Uterus (tissue), 4 donors: Measurements from ENCODE around the gene MTX1. TPM values are rescaled to one million over a fixed set of nuclear protein-coding genes. Genes with fewer than 3 reads are reported as not detected.
"Not testable (repeated sequence)": the region's sequence is repeated elsewhere in the genome, so short reads cannot be mapped to it uniquely, and the experiment has no call there.

ENCODE experiments used
- DNase-seq, 2 donors: peaks; one replicate each; pipeline ENCODE4 v3.0.0-alpha.2; 2019 to 2020
- H3K27ac ChIP-seq, 2 donors: fragments of 200-600 bp; sonication (generic); 1 replicate in 1 of 2; 2 replicates in 1 of 2; pipeline ENCODE4 v1.5.1; 2016 to 2018
- H3K27me3 ChIP-seq, 2 donors: fragments of 200-600 bp; sonication (generic); one replicate each; pipeline ENCODE4 v1.5.1; 2018 to 2019; ENCODE audit warnings: control low read depth in 1 of 2
- H3K36me3 ChIP-seq, 2 donors: fragments of 200-600 bp; sonication (generic); one replicate each; pipeline ENCODE4 v1.5.1; 2019; ENCODE audit warnings: control low read depth in 1 of 2
- H3K4me1 ChIP-seq, 2 donors: fragments of 200-600 bp; sonication (generic); one replicate each; pipeline ENCODE4 v1.5.1; 2018 to 2019; ENCODE audit warnings: control low read depth in 1 of 2
- H3K4me3 ChIP-seq, 2 donors: fragments of 200-600 bp; sonication (generic); 1 replicate in 1 of 2; 2 replicates in 1 of 2; pipeline ENCODE4 v1.5.1; 2018 to 2019; ENCODE audit warnings: mild to moderate bottlenecking in 1 of 2
- H3K9me3 ChIP-seq, 2 donors: fragments of 200-600 bp; sonication (generic); one replicate each; pipeline ENCODE4 v1.5.1; 2019; ENCODE audit warnings: control low read depth in 1 of 2
- POLR2A ChIP-seq, 2 donors: fragments of 450-650 bp; IDR thresholded peaks; one replicate each; pipeline ENCODE4 v1.6.1; 2016; ENCODE audit warnings: antibody characterized with exemption in 2 of 2, mild to moderate bottlenecking in 1 of 2, moderate library complexity in 1 of 2
- intact Hi-C: fragments of 100-400 bp; cut with DNase I; formaldehyde crosslinking; loops from one replicate; pipeline ENCODE4 v1.15.1; 2023; ENCODE audit warnings: low total_unique reads
- total RNA-seq, 4 donors: library from RNA; depleted of rRNA in 3 of 4; stranded (reverse); fragments of >200 nt in 3 of 4; gene quantifications; one replicate each; pipeline versions ENCODE4 v1.1.0 to v1.2.4, GENCODE V29; 2014 to 2023
- TF ChIP-seq, protein P1 (sequence below), 4 experiments: fragments of 200-600 bp in 2 of 4; fragments of 450-650 bp in 2 of 4; sonication (generic) in 2 of 4; IDR thresholded peaks; one replicate each; pipeline ENCODE4 v1.5.1; 2016 to 2019; ENCODE audit warnings: antibody characterized with exemption in 4 of 4, mild to moderate bottlenecking in 2 of 4, moderate library complexity in 1 of 4
- donor health status: DM: yes; HTN: yes; CAD: no.

MTX1 gene
- 10 to 100 TPM in 3 of 4 donors, 1 to 10 TPM in 1; 9.7 to 62.4 (median 26.0) TPM for total RNA-seq

- Histone ChIP-seq H3K4me1 (no peaks in the 10 kb centered on the region), H3K4me3 (peak within 1 kb of the TSS; percentile 62 to 76), H3K27me3 (no peaks in the 10 kb centered on the region), H3K36me3 (no peaks in the 10 kb centered on the region), H3K27ac (peak within 1 kb of the TSS; percentile 99), H3K9me3 (no peaks in the 10 kb centered on the region)
- intact Hi-C loops = no loop called here
- TF ChIP-seq, protein P1, sequence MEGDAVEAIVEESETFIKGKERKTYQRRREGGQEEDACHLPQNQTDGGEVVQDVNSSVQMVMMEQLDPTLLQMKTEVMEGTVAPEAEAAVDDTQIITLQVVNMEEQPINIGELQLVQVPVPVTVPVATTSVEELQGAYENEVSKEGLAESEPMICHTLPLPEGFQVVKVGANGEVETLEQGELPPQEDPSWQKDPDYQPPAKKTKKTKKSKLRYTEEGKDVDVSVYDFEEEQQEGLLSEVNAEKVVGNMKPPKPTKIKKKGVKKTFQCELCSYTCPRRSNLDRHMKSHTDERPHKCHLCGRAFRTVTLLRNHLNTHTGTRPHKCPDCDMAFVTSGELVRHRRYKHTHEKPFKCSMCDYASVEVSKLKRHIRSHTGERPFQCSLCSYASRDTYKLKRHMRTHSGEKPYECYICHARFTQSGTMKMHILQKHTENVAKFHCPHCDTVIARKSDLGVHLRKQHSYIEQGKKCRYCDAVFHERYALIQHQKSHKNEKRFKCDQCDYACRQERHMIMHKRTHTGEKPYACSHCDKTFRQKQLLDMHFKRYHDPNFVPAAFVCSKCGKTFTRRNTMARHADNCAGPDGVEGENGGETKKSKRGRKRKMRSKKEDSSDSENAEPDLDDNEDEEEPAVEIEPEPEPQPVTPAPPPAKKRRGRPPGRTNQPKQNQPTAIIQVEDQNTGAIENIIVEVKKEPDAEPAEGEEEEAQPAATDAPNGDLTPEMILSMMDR (IDR thresholded peaks at IDR 0.05) = no peak
- peak; percentile 27 to 79 for TF ChIP-seq POLR2A (IDR thresholded peaks at IDR 0.05)
- DNase-seq = peak; percentile 93 to 96
Measured at GRCh38 chr1:155208541-155209311, at the start of gene MTX1. Gene MTX1 (plus strand): TSS chr1:155208695. CDS start chr1:155208805, 110 bp downstream.

GRCh38 chr1:155158991-155159390 is 49.5 kb upstream of the MTX1 start:
- no peaks in the 10 kb centered on the region for H3K9me3 ChIP-seq
- DNase-seq = no peak
- intact Hi-C loops = no loop called here
- H3K27ac ChIP-seq = no peak overlapping the region
- H3K4me1 ChIP-seq = no peaks in the 10 kb centered on the region
- no peaks in the 10 kb centered on the region for H3K36me3 ChIP-seq
- H3K4me3 ChIP-seq = no peak overlapping the region
- H3K27me3 ChIP-seq = no peaks in the 10 kb centered on the region
- TF ChIP-seq POLR2A (IDR thresholded peaks at IDR 0.05) = no peak

DNA sequence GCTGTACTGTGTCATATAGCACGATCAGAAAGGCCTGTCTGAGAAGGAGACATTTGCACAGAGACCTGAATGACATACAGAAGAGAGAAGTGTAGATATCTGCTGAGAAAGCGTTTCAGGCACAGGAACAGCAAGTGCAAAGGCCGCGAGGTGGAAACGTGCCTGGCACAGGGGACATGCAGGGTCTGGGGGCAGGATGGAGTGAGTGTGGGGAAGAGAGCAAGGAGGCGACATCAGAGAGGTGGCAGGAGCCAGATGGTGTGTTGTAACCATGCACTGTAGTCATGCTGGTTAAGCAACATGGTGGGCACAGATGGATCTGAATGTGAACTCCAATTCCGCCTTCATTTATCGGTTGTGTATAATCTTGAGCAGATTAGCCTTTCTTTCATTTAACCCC is 48.4 kb upstream of the MTX1 start:
- TF ChIP-seq, protein P1 (IDR thresholded peaks at IDR 0.05) = no peak
- TF ChIP-seq POLR2A (IDR thresholded peaks at IDR 0.05) = no peak
- no peaks in the 10 kb centered on the region for H3K36me3 ChIP-seq
- H3K9me3 ChIP-seq = no peaks in the 10 kb centered on the region

GRCh38 chr1:155162631-155163030 is 45.9 kb upstream of the MTX1 start:
- H3K36me3 ChIP-seq, intact Hi-C loops, DNase-seq, H3K27ac ChIP-seq, H3K4me3 ChIP-seq, H3K4me1 ChIP-seq, H3K27me3 ChIP-seq, H3K9me3 ChIP-seq: not testable (repeated sequence)

More for the DNA sequence above, 48.4 kb upstream of the MTX1 start:
- Histone ChIP-seq H3K4me1 (no peaks in the 10 kb centered on the region), H3K27ac (no peak overlapping the region), H3K4me3 (no peak overlapping the region), H3K27me3 (no peaks in the 10 kb centered on the region)
- DNase-seq = no peak
- intact Hi-C loops = no loop called here

- H3K27me3 ChIP-seq, H3K4me3 ChIP-seq, H3K27ac ChIP-seq, intact Hi-C loops, DNase-seq, H3K9me3 ChIP-seq, H3K36me3 ChIP-seq: not testable (repeated sequence)
- H3K4me1 ChIP-seq = peaks cover 0 to 15% of the 10 kb centered on the region in 2 donors
Measured at GRCh38 chr1:155163785-155164184, 44.7 kb upstream of the MTX1 start.

DNA sequence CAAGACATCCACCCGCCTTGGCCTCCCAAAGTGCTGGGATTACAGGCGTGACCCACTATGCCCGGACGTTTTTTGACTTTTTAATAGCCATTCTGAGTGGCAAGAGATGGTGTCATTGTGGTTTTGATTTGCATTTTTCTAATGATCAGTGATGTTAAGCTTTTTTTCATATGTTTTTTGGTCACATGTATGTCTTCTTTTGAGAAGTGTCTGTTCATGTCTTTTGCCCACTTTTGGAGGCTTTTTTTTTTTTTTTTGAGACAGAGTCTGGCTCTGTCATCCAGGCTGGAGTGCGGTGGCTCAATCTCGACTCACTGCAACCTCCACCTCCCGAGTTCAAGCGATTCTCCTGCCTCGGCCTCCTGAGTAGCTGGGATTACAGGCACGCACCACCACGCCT is 43.9 kb upstream of the MTX1 start:
- H3K9me3 ChIP-seq, DNase-seq, H3K27me3 ChIP-seq, H3K36me3 ChIP-seq, H3K27ac ChIP-seq, intact Hi-C loops, H3K4me3 ChIP-seq: not testable (repeated sequence)
- peaks cover 0 to 15% of the 10 kb centered on the region in 2 donors for H3K4me1 ChIP-seq

DNA sequence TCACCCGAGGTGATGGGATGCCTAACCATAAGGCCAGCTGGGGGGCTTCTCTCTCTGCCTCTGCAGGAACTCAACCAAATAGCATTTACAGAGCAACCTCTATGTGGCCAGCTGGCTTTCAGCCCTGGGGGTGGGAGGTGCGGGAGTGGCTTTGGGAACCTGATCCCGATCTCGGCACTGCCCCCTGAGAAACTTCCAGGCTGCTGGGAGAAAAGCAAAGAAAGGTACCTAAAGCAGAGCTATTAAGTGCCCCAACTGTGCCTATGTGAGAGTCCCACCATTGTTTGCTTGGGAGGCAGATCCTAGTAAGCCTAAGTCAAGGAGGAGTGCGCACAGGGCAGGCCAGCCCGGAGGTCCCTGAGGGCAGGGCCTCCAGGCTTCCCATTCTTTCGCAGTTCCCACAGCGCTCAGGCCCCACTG is 42.4 kb upstream of the MTX1 start:
- intact Hi-C loops = no loop called here
- no peaks in the 10 kb centered on the region for H3K9me3 ChIP-seq
- peaks cover 0 to 15% of the 10 kb centered on the region in 2 donors for H3K4me1 ChIP-seq
- H3K36me3 ChIP-seq = no peaks in the 10 kb centered on the region
- no peak for DNase-seq
- H3K4me3 ChIP-seq = no peak overlapping the region
- H3K27me3 ChIP-seq = no peaks in the 10 kb centered on the region
- H3K27ac ChIP-seq = peak overlapping the region; percentile 63 to 75
- TF ChIP-seq, protein P1 (IDR thresholded peaks at IDR 0.05) = no peak
- TF ChIP-seq POLR2A (IDR thresholded peaks at IDR 0.05) = no peak
